ENCODE measurements around the gene SNRNP27. TPM values are rescaled to one million over a fixed set of nuclear protein-coding genes. Genes with fewer than 3 reads are reported as not detected.

SNRNP27 gene
- total RNA-seq, 2 donors from 2014 or later: 30.7 to 32.7 TPM

Other genes with a start within 250 kb of the SNRNP27 start
- gene ANXA4, start 151.8 kb upstream of the SNRNP27 start, total RNA-seq: 100 to 1,000 TPM; 271 to 289 TPM
- 10 to 100 TPM; 22.8 to 27.2 TPM for gene GMCL1, start 64.3 kb upstream of the SNRNP27 start, total RNA-seq
- gene MXD1, start 21.2 kb downstream of the SNRNP27 start, total RNA-seq: 100 to 1,000 TPM; 136 to 244 TPM
- 1 to 10 TPM in 1 of 2 donors, under 1 TPM in 1; 0.43 to 1.2 TPM for gene ASPRV1, start 67.7 kb downstream of the SNRNP27 start, total RNA-seq
- gene PCBP1, start 193.5 kb downstream of the SNRNP27 start, total RNA-seq: 100 to 1,000 TPM; 263 to 293 TPM

Measured in left colon (tissue), 2 donors.